Measurements from ENCODE around the gene CYP4F12. TPM values are rescaled to one million over a fixed set of nuclear protein-coding genes. Genes with fewer than 3 reads are reported as not detected.

Gene CYP4F12
- total RNA-seq, 1 experiment from 2014 or later: 5.7 TPM

- BruUV-seq (replicated peaks): no TSS peak
- Histone ChIP-seq H3K4me1 (replicated peaks; ENCODE audit: insufficient read depth) (no peaks in the 10 kb centered on the region), H3K4me2 (no peak overlapping the region), H4K20me1 (ENCODE audit: insufficient read depth) (no peaks in the 10 kb centered on the region), H2AFZ (no peak overlapping the region), H3K36me3 (ENCODE audit: low read depth) (no peaks in the 10 kb centered on the region), H3K79me2 (ENCODE audit: low read depth) (no peaks in the 10 kb centered on the region), H3K9me3 (ENCODE audit: insufficient read depth, low read depth) (no peaks in the 10 kb centered on the region), H3K4me3 (no peak overlapping the region), H3K27ac (no peak overlapping the region), H3F3A (ENCODE audit: insufficient read depth, low read depth) (no peaks in the 10 kb centered on the region), H3K9me2 (ENCODE audit: insufficient read depth) (no peaks in the 10 kb centered on the region), H3K27me3 (ENCODE audit: insufficient read depth, low read depth) (peaks cover 38% of the 10 kb centered on the region)
- POLR2A ChIA-PET (ENCODE audit: unreplicated experiment): no interaction called here
- CTCF ChIA-PET: no interaction called here
- intact Hi-C loops (cut with micrococcal nuclease; ENCODE audit: unreplicated experiment): no loop called here
- TF ChIP-seq CTCF (conservative IDR thresholded peaks at IDR 0.05) (no peak), EZH2 (IDR thresholded peaks at IDR 0.05; ENCODE audit: low read depth) (no peak)
- no peak for DNase-seq
These were observed 42.8 kb downstream of the CYP4F12 start for GRCh38 chr19:15715642-15716041.

- intact Hi-C loops (cut with micrococcal nuclease; ENCODE audit: unreplicated experiment): no loop called here
- CTCF ChIA-PET: no interaction called here
- TF ChIP-seq CTCF (conservative IDR thresholded peaks at IDR 0.05) (no peak), EZH2 (IDR thresholded peaks at IDR 0.05; ENCODE audit: low read depth) (no peak)
- Histone ChIP-seq H3K79me2 (ENCODE audit: low read depth) (no peaks in the 10 kb centered on the region), H3K4me2 (no peak overlapping the region), H3K4me3 (no peak overlapping the region), H2AFZ (no peak overlapping the region), H3K36me3 (ENCODE audit: low read depth) (no peaks in the 10 kb centered on the region), H3K27me3 (ENCODE audit: insufficient read depth, low read depth) (peaks cover 58% of the 10 kb centered on the region), H3F3A (ENCODE audit: insufficient read depth, low read depth) (no peaks in the 10 kb centered on the region), H3K9me3 (ENCODE audit: insufficient read depth, low read depth) (no peaks in the 10 kb centered on the region), H3K27ac (no peak overlapping the region), H3K4me1 (replicated peaks; ENCODE audit: insufficient read depth) (no peaks in the 10 kb centered on the region), H4K20me1 (ENCODE audit: insufficient read depth) (no peaks in the 10 kb centered on the region), H3K9me2 (ENCODE audit: insufficient read depth) (no peaks in the 10 kb centered on the region)
- no TSS peak for BruUV-seq (replicated peaks)
- POLR2A ChIA-PET (ENCODE audit: unreplicated experiment): no interaction called here
- DNase-seq: no peak
These were observed 44.9 kb downstream of the CYP4F12 start for GRCh38 chr19:15717809-15718208.

- Histone ChIP-seq H4K20me1 (ENCODE audit: insufficient read depth) (no peaks in the 10 kb centered on the region), H3K79me2 (ENCODE audit: low read depth) (no peaks in the 10 kb centered on the region), H3K36me3 (ENCODE audit: low read depth) (no peaks in the 10 kb centered on the region), H2AFZ (no peak overlapping the region), H3K27me3 (ENCODE audit: insufficient read depth, low read depth) (peaks cover 60% of the 10 kb centered on the region), H3K9me2 (ENCODE audit: insufficient read depth) (no peaks in the 10 kb centered on the region), H3K9me3 (ENCODE audit: insufficient read depth, low read depth) (no peaks in the 10 kb centered on the region), H3K4me2 (no peak overlapping the region), H3F3A (ENCODE audit: insufficient read depth, low read depth) (no peaks in the 10 kb centered on the region), H3K4me3 (no peak overlapping the region), H3K4me1 (replicated peaks; ENCODE audit: insufficient read depth) (no peaks in the 10 kb centered on the region), H3K27ac (no peak overlapping the region)
- intact Hi-C loops (cut with micrococcal nuclease; ENCODE audit: unreplicated experiment): no loop called here
- no peak for DNase-seq
- ChIA-PET POLR2A (ENCODE audit: unreplicated experiment) (no interaction called here), CTCF (no interaction called here)
- no TSS peak for BruUV-seq (replicated peaks)
- TF ChIP-seq CTCF (conservative IDR thresholded peaks at IDR 0.05) (no peak), EZH2 (IDR thresholded peaks at IDR 0.05; ENCODE audit: low read depth) (no peak)
These were observed 48.4 kb downstream of the CYP4F12 start for GRCh38 chr19:15721268-15721667.

Measured in PC-9 (cell line).